Cerebellar nuclear complex (tissue), 1 donor: ENCODE data around the gene TBC1D5.
"Not testable (repeated sequence)": the region's sequence is repeated elsewhere in the genome, so short reads cannot be mapped to it uniquely, and the experiment has no call there.

Source experiments
- DNase-seq, 2 experiments: peaks; one replicate each; lab custom pipeline; 2025; lab: John Stamatoyannopoulos, UW

The TBC1D5 gene

GRCh38 chr3:17747890-17748247 is 5.4 kb upstream of the TBC1D5 start:
- no peak for DNase-seq

- DNase-seq = no peak
Measured at GRCh38 chr3:17747174-17747889, 4.9 kb upstream of the TBC1D5 start.

GRCh38 chr3:17745894-17746293 is 3.5 kb upstream of the TBC1D5 start:
- DNase-seq = no peak

GRCh38 chr3:17745301-17745700 is 2.9 kb upstream of the TBC1D5 start:
- no peak for DNase-seq

GRCh38 chr3:17744693-17745092 is 2.3 kb upstream of the TBC1D5 start:
- no peak for DNase-seq

GRCh38 chr3:17743658-17743995 is 1.2 kb upstream of the TBC1D5 start:
- DNase-seq = no peak

GRCh38 chr3:17742880-17743657 is 638 bp upstream of the TBC1D5 start:
- no peak for DNase-seq

- peak in 1 of 2 experiments; percentile 25 for DNase-seq
Measured at GRCh38 chr3:17741621-17742101, 770 bp downstream of the TBC1D5 start.

GRCh38 chr3:17740721-17741141 is 1.7 kb downstream of the TBC1D5 start:
- DNase-seq = no peak

GRCh38 chr3:17738921-17739320 is 3.5 kb downstream of the TBC1D5 start:
- no peak for DNase-seq

- no peak for DNase-seq
Measured at GRCh38 chr3:17738219-17738618, 4.2 kb downstream of the TBC1D5 start.

- DNase-seq = no peak
Measured at GRCh38 chr3:17737591-17737990, 4.8 kb downstream of the TBC1D5 start.

GRCh38 chr3:17735362-17735761 is 7.1 kb downstream of the TBC1D5 start:
- not testable (repeated sequence) for DNase-seq

- no peak for DNase-seq
Measured at GRCh38 chr3:17733768-17734167, 8.7 kb downstream of the TBC1D5 start.

- no peak for DNase-seq
Measured at GRCh38 chr3:17733215-17733614, 9.2 kb downstream of the TBC1D5 start.

- no peak for DNase-seq
Measured at GRCh38 chr3:17730318-17730967, 12.0 kb downstream of the TBC1D5 start.

- DNase-seq = no peak
Measured at GRCh38 chr3:17726313-17726712, 16.1 kb downstream of the TBC1D5 start.

- not testable (repeated sequence) for DNase-seq
Measured at GRCh38 chr3:17725844-17726243, 16.6 kb downstream of the TBC1D5 start.

- no peak for DNase-seq
Measured at GRCh38 chr3:17724948-17725347, 17.5 kb downstream of the TBC1D5 start.

GRCh38 chr3:17724122-17724521 is 18.3 kb downstream of the TBC1D5 start:
- DNase-seq = no peak

GRCh38 chr3:17717411-17717810 is 25.0 kb downstream of the TBC1D5 start:
- DNase-seq = no peak

GRCh38 chr3:17714473-17714872 is 28.0 kb downstream of the TBC1D5 start:
- DNase-seq = no peak

GRCh38 chr3:17709236-17709810 is 33.1 kb downstream of the TBC1D5 start:
- no peak for DNase-seq
